ENCODE data around the gene ALDH1A2.

Gene ALDH1A2

DNA sequence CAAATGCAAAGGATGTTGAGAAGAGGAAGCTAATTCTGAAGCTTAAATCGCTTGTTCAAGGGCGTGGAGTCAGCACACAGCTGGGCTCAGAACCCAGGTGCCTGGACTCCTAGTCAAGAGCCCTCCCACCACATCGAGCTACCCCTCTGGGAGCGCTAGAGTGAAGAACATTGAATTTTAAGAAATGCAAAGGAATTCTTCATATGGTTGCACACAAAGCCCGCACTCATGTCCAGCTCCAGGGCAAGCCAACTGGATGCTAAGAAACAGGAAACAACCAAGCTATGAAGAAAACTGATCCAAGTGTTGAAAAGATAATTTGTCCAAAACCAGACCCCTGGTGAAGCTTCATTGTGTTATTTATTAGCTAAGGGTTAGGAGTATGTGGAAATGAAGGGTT is 122.3 kb downstream of the ALDH1A2 start:
- DNase-seq (ENCODE audit: low read depth), result no peak

DNA sequence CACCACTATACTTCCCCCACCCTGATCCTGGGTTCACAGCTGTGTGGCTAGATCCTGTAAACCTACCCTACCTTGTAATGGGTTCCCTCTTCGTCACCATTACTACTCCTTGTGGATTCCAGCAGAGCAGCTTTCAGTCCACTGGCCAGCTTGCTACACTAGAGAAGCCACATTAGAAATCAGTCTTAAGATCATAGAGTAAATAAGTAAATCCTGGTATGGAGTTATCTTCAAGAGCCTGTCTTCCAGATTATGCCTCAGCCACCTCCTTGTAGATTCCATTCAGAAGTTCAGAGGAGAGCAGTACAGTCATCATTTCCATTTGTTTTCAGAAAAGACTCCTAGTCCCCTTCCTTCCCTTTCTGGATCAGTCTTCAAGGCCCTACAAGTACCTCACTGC is 123.7 kb downstream of the ALDH1A2 start:
- no peak for DNase-seq (ENCODE audit: low read depth)

- no peak for DNase-seq (ENCODE audit: low read depth)
Measured at GRCh38 chr15:57932348-57932747, 133.2 kb downstream of the ALDH1A2 start.

DNA sequence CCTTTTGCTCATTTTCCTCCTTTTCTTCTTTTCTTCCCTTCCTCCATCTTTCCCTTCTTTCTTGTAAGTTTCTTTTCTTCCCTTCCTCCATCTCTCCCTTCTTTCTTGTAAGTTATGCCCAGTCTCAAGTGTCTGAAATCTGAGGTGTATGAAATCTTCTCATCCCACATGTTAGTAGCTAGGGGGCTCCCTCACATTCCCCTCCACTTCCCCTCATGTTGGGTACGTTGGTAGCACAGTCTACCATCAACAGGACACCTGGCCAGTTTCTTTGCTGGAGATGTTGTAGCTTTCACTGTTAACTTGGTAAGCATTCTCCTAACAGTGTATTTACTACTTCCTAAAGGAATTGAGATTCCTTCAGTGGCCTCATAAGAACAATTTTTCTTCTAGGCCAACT is 133.9 kb downstream of the ALDH1A2 start:
- no peak for DNase-seq (ENCODE audit: low read depth)

DNA sequence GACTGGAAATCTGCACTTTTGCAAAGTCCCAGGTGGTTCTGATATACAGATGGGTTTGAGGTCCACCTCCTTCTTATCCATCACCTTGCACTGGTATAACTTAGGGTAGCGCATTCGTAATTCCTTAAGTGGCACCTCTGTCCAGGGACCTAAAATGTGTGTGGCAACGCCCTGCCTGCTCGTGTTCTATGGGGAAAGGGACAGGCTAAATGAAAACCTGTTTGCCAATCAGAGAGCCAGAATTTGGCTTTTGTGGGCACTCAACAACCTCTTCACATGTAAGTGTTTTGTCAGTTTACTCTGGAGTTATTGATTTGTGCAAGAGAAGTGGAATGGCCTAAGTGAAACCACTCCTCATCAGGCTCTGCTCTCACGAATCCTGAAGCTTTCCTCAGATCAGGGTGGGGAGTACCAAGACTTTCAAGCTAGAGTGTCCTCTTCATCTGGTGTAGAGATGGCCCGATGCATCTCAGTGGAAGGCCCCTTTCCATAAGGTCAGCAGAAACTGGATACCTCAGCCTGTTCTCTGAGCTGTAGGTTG is 138.3 kb downstream of the ALDH1A2 start:
- no peak for DNase-seq (ENCODE audit: low read depth)

- no peak for DNase-seq (ENCODE audit: low read depth)
Measured at GRCh38 chr15:57925650-57926049, 139.9 kb downstream of the ALDH1A2 start.

- DNase-seq (ENCODE audit: low read depth), result no peak
Measured at GRCh38 chr15:57924598-57924997, 140.9 kb downstream of the ALDH1A2 start.

- DNase-seq (ENCODE audit: low read depth), result no peak
Measured at GRCh38 chr15:57923750-57924149, 141.8 kb downstream of the ALDH1A2 start.

GRCh38 chr15:57923306-57923705 is 142.2 kb downstream of the ALDH1A2 start:
- DNase-seq (ENCODE audit: low read depth), result no peak

- no peak for DNase-seq (ENCODE audit: low read depth)
Measured at GRCh38 chr15:57922776-57923175, 142.7 kb downstream of the ALDH1A2 start.

- no peak for DNase-seq (ENCODE audit: low read depth)
Measured at GRCh38 chr15:57921371-57921770, 144.1 kb downstream of the ALDH1A2 start.

DNA sequence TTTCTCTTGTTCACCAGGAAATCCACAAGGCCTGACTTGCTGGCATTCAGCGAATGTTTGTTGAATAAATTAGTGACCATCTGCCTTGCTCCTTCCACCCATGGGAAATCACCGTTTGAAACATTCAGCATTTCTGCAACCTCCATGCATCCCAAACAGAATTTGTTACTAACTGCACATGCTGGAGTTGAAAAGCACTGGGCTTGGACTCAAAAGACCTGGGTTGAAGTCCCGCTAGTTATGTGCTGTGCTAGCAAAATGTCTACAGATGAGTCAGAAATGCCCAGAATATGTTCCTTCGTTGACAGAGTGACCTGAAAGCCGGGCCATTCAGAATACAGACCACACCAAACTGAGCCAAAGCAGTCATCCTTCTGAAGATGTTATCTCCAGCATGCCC is 144.6 kb downstream of the ALDH1A2 start:
- DNase-seq (ENCODE audit: low read depth), result no peak

GRCh38 chr15:57919754-57920153 is 145.8 kb downstream of the ALDH1A2 start:
- DNase-seq (ENCODE audit: low read depth), result no peak

DNA sequence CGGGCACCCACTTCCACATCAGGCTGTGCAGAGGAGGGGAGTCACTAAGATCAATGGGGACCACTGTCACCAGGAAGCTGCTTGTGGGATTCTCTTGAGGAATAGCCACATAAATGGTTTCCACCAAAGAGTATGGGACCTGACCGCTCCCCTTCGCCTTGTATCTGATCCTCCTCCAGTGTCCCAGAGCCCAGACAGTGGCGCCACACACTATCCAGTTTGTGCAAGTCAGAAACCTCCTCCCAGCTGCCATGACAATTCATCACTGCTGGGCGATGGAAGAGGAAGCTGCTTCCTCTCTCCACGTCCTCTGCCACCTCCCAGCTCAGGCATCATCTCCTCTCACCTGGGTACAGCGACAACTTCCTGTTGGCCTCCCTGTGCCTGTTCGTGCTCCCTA is 147.5 kb downstream of the ALDH1A2 start:
- no peak for DNase-seq (ENCODE audit: low read depth)

DNA sequence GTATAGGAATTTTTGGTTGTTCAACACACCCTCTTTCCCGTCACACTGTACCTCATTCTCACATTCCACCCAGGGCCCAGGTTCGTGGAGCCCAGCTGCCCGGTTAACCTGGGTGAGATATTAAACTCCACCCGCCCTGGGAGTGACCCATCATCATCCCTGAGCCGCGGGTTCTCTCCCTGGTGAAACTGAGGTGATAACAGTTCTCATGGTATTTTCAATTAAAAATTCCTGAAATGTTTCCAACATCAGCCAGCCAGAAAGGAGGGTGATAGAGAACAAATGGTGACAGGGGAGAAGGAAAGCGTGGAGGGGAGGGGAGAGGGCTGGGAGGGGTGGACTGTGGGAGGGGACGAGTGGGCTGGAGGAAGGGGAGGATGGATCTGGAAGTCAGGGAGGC is 148.8 kb downstream of the ALDH1A2 start:
- DNase-seq (ENCODE audit: low read depth), result no peak

- DNase-seq (ENCODE audit: low read depth), result no peak
Measured at GRCh38 chr15:57915827-57916531, 149.5 kb downstream of the ALDH1A2 start.

GRCh38 chr15:57914350-57915055 is 151.0 kb downstream of the ALDH1A2 start:
- no peak for DNase-seq (ENCODE audit: low read depth)

GRCh38 chr15:57911247-57911646 is 154.3 kb downstream of the ALDH1A2 start:
- DNase-seq (ENCODE audit: low read depth), result no peak

DNA sequence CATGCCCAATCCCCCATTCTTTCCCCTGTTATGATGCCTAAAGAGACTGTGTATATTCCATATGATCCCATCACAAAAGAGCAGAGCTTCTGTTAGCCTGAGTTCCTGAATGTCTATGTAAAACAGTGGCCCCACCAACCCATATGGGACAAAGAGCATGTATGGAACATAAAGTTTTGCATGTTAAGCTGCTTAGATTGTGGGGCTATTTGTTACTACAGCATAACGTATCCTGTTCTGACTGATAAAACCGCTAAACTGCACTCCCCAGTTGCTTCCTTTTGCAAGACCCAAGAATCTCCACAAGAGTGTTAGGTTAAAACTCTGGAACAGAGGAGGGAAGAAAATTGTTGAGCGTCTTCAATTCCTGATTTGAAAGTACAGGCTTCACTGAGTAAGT is 154.8 kb downstream of the ALDH1A2 start:
- no peak for DNase-seq (ENCODE audit: low read depth)

DNA sequence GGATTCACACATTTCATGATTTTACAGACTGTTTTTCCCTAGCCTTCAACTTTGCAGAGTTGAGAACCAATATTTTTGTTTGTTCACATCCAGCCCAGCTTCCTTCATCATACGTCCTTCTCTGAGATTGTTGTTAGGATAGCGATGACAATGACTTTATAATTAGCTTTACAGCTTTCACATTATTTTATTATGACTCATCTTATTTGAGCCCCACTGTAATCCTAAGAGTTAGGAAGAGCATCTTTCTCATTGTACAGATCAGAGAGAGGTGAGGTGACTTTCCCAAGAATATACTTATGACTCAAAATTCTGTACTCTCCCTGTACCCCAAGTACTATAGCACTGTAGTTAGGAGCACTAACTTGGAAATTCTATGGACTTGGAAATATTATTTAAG is 156.1 kb downstream of the ALDH1A2 start:
- DNase-seq (ENCODE audit: low read depth), result no peak

GRCh38 chr15:57903626-57904025 is 161.9 kb downstream of the ALDH1A2 start:
- no peak for DNase-seq (ENCODE audit: low read depth)
